GM19239 (cell line): ENCODE measurements around the gene PRR12.

Experiments
- DNase-seq: peaks from one replicate; pipeline ENCODE4 v3.0.0; 2011; ENCODE audit warnings: low spot score; ENCODE audit not compliant: insufficient read length
- FAIRE-seq: peaks from 2 replicates; lab custom pipeline; 2011; peaks lifted over from hg19 to GRCh38; lab: Jason Lieb, UNC

PRR12 gene

GRCh38 chr19:49589502-49589905 lies 1.5 kb upstream of the PRR12 start:
- DNase-seq (no peak), FAIRE-seq (no peak)

- DNase-seq = peak; percentile 91
- peak; percentile 97 for FAIRE-seq
These were observed 661 bp upstream of the PRR12 start for GRCh38 chr19:49590071-49590970.

- DNase-seq (no peak), FAIRE-seq (peak; percentile 28)
These were observed 926 bp downstream of the PRR12 start for GRCh38 chr19:49591731-49592485.

- DNase-seq = no peak
- FAIRE-seq = peak; percentile 51
These were observed 1.7 kb downstream of the PRR12 start for GRCh38 chr19:49592486-49593232.

- DNase-seq (peak; percentile 100), FAIRE-seq (peak; percentile 99)
These were observed 2.5 kb downstream of the PRR12 start for GRCh38 chr19:49593233-49594113.

GRCh38 chr19:49594157-49594992 lies 3.4 kb downstream of the PRR12 start:
- no peak for FAIRE-seq
- DNase-seq = no peak

- no peak for FAIRE-seq
- no peak for DNase-seq
These were observed 4.2 kb downstream of the PRR12 start for GRCh38 chr19:49594993-49595818.

- DNase-seq (no peak), FAIRE-seq (no peak)
These were observed 4.9 kb downstream of the PRR12 start for GRCh38 chr19:49595819-49596404.

- FAIRE-seq (no peak), DNase-seq (no peak)
These were observed 5.4 kb downstream of the PRR12 start for GRCh38 chr19:49596407-49596806.

GRCh38 chr19:49596954-49597702 lies 6.1 kb downstream of the PRR12 start:
- DNase-seq (no peak), FAIRE-seq (no peak)

GRCh38 chr19:49597703-49597974 lies 6.7 kb downstream of the PRR12 start:
- no peak for FAIRE-seq
- no peak for DNase-seq

GRCh38 chr19:49599378-49600295 lies 8.7 kb downstream of the PRR12 start:
- FAIRE-seq (no peak), DNase-seq (no peak)

- FAIRE-seq = no peak
- DNase-seq = no peak
These were observed 10.6 kb downstream of the PRR12 start for GRCh38 chr19:49601482-49602038.

GRCh38 chr19:49602806-49603205 lies 11.8 kb downstream of the PRR12 start:
- DNase-seq (no peak), FAIRE-seq (no peak)

GRCh38 chr19:49605605-49606004 lies 14.6 kb downstream of the PRR12 start:
- FAIRE-seq = no peak
- DNase-seq = no peak
